NCI-H2171 treated with DMSO at 0.1 percent for 48 hours (cell line): ENCODE results near the gene ZNF260.
A peak's percentile ranks its signal among the peaks of the same experiment; 100 is the strongest.
"Not testable (repeated sequence)": the region's sequence is repeated elsewhere in the genome, so short reads cannot be mapped to it uniquely, and the experiment has no call there.

ENCODE experiments used
- DNase-seq: peaks from one replicate; lab custom pipeline; 2025; lab: John Stamatoyannopoulos, UW

ZNF260 gene

GRCh38 chr19:36528194-36528920 is at the start of gene ZNF260:
Gene ZNF260 (minus strand): TSS chr19:36528271. CDS start chr19:36515238, 13,033 bp downstream.
- DNase-seq: peak; percentile 94

GRCh38 chr19:36577271-36577996 is 49.4 kb upstream of the ZNF260 start:
- DNase-seq: no peak

GRCh38 chr19:36574741-36575140 is 46.7 kb upstream of the ZNF260 start:
- no peak for DNase-seq

- no peak for DNase-seq
Measured at GRCh38 chr19:36573895-36574720, 46.0 kb upstream of the ZNF260 start.

- DNase-seq: peak; percentile 92
Measured at GRCh38 chr19:36573020-36573894, 45.2 kb upstream of the ZNF260 start, which contains the start of gene ZNF529. Gene ZNF529 (minus strand): TSS chr19:36573292. CDS start chr19:36572346, 946 bp downstream.

- no peak for DNase-seq
Measured at GRCh38 chr19:36572593-36573019, 44.5 kb upstream of the ZNF260 start.

GRCh38 chr19:36564391-36564790 is 36.3 kb upstream of the ZNF260 start:
- DNase-seq: no peak

GRCh38 chr19:36547001-36547732 is 19.1 kb upstream of the ZNF260 start:
- no peak for DNase-seq

- DNase-seq: no peak
Measured at GRCh38 chr19:36528921-36529518, 949 bp upstream of the ZNF260 start.

GRCh38 chr19:36527873-36528193 is 238 bp downstream of the ZNF260 start:
- DNase-seq: no peak

GRCh38 chr19:36527341-36527740 is 730 bp downstream of the ZNF260 start:
- no peak for DNase-seq

GRCh38 chr19:36526581-36526980 is 1.5 kb downstream of the ZNF260 start:
- no peak for DNase-seq

GRCh38 chr19:36524617-36525016 is 3.5 kb downstream of the ZNF260 start:
- DNase-seq: no peak

GRCh38 chr19:36514012-36514612 is 14.0 kb downstream of the ZNF260 start:
- DNase-seq: no peak

- DNase-seq: no peak
Measured at GRCh38 chr19:36508325-36508724, 19.7 kb downstream of the ZNF260 start.

- no peak for DNase-seq
Measured at GRCh38 chr19:36501973-36502372, 26.1 kb downstream of the ZNF260 start.

GRCh38 chr19:36497001-36497400 is 31.1 kb downstream of the ZNF260 start:
- no peak for DNase-seq

GRCh38 chr19:36492689-36493453 is 35.2 kb downstream of the ZNF260 start:
- DNase-seq: peak; percentile 7

GRCh38 chr19:36490846-36491245 is 37.2 kb downstream of the ZNF260 start:
- DNase-seq: not testable (repeated sequence)
